ENCODE measurements around the gene ERO1B.

Gene ERO1B

GRCh38 chr1:236297161-236297560, 15.4 kb upstream of the ERO1B start:
- no peak for FAIRE-seq

GRCh38 chr1:236292425-236292824, 10.7 kb upstream of the ERO1B start:
- FAIRE-seq: no peak

GRCh38 chr1:236289492-236290131, 7.9 kb upstream of the ERO1B start:
- FAIRE-seq: no peak

- no peak for FAIRE-seq
Observed at GRCh38 chr1:236288620-236288976, 6.8 kb upstream of the ERO1B start.

- FAIRE-seq: no peak
Observed at GRCh38 chr1:236287757-236288619, 6.2 kb upstream of the ERO1B start.

GRCh38 chr1:236287356-236287755, 5.6 kb upstream of the ERO1B start:
- no peak for FAIRE-seq

GRCh38 chr1:236284291-236284721, 2.5 kb upstream of the ERO1B start:
- no peak for FAIRE-seq

GRCh38 chr1:236282719-236283118, 961 bp upstream of the ERO1B start:
- FAIRE-seq: no peak

- no peak for FAIRE-seq
Observed at GRCh38 chr1:236282425-236282716, 613 bp upstream of the ERO1B start.

GRCh38 chr1:236281198-236281653, 532 bp downstream of the ERO1B start:
- no peak for FAIRE-seq

- no peak for FAIRE-seq
Observed at GRCh38 chr1:236280438-236281197, 1.1 kb downstream of the ERO1B start.

GRCh38 chr1:236275586-236275985, 6.2 kb downstream of the ERO1B start:
- FAIRE-seq: no peak

- no peak for FAIRE-seq
Observed at GRCh38 chr1:236275061-236275460, 6.7 kb downstream of the ERO1B start.

GRCh38 chr1:236273358-236273757, 8.4 kb downstream of the ERO1B start:
- FAIRE-seq: no peak

- FAIRE-seq: no peak
Observed at GRCh38 chr1:236269439-236269838, 12.3 kb downstream of the ERO1B start.

GRCh38 chr1:236261898-236262297, 19.9 kb downstream of the ERO1B start:
- FAIRE-seq: no peak

- no peak for FAIRE-seq
Observed at GRCh38 chr1:236261033-236261432, 20.7 kb downstream of the ERO1B start.

- no peak for FAIRE-seq
Observed at GRCh38 chr1:236259043-236259442, 22.7 kb downstream of the ERO1B start.

- FAIRE-seq: no peak
Observed at GRCh38 chr1:236258114-236258622, 23.6 kb downstream of the ERO1B start.

GRCh38 chr1:236257216-236257615, 24.5 kb downstream of the ERO1B start:
- no peak for FAIRE-seq

GRCh38 chr1:236253918-236254637, 27.7 kb downstream of the ERO1B start:
- FAIRE-seq: no peak

GRCh38 chr1:236253119-236253518, 28.6 kb downstream of the ERO1B start:
- no peak for FAIRE-seq

- FAIRE-seq: no peak
Observed at GRCh38 chr1:236251587-236251986, 30.2 kb downstream of the ERO1B start.

All from G401.6 (cell line).